Gastrocnemius medialis (tissue), 4 donors: ENCODE data around the gene FAM13A. TPM values are rescaled to one million over a fixed set of nuclear protein-coding genes. Genes with fewer than 3 reads are reported as not detected.

Source experiments
- ATAC-seq, 2 donors: fragments of 150-250 bp; one replicate each; pipeline ENCODE4 v1.9.1; 2016
- DNase-seq, 2 donors: peaks; one replicate each; pipeline ENCODE4 v3.0.0-alpha.2; 2019
- H3K27ac ChIP-seq, 4 donors: fragments of 200-600 bp; sonication (generic); 1 replicate in 1 of 4; 2 replicates in 3 of 4; pipeline ENCODE4 v1.5.1; 2016 to 2018; ENCODE audit warnings: mild to moderate bottlenecking in 2 of 4, moderate library complexity in 1 of 4
- H3K27me3 ChIP-seq, 3 donors: fragments of 200-600 bp; sonication (generic) in 2 of 3; 1 replicate in 1 of 3; 2 replicates in 2 of 3; pipeline versions ENCODE4 v1.5.1 to v1.6.0; 2016 to 2019; ENCODE audit warnings: mild to moderate bottlenecking in 1 of 3, moderate library complexity in 1 of 3
- H3K36me3 ChIP-seq, 2 donors: fragments of 200-600 bp; sonication (generic) in 1 of 2; one replicate each; pipeline ENCODE4 v1.5.1; 2017 to 2018
- H3K4me1 ChIP-seq, 2 donors: fragments of 200-600 bp; sonication (generic) in 1 of 2; one replicate each; pipeline ENCODE4 v1.5.1; 2016 to 2017; ENCODE audit warnings: mild to moderate bottlenecking in 2 of 2
- H3K4me3 ChIP-seq, 4 donors: fragments of 200-600 bp; sonication (generic) in 3 of 4; 1 replicate in 1 of 4; 2 replicates in 3 of 4; pipeline ENCODE4 v1.5.1; 2016 to 2019; ENCODE audit warnings: mild to moderate bottlenecking in 2 of 4
- H3K9me3 ChIP-seq, 3 donors: fragments of 200-600 bp; sonication (generic) in 2 of 3; 1 replicate in 1 of 3; 2 replicates in 2 of 3; pipeline ENCODE4 v1.5.1; 2016 to 2019
- POLR2A ChIP-seq, 2 donors: fragments of 450-650 bp; IDR thresholded peaks; one replicate each; pipeline ENCODE4 v1.6.1; 2017; ENCODE audit warnings: antibody characterized with exemption in 2 of 2, mild to moderate bottlenecking in 2 of 2, moderate library complexity in 2 of 2
- in situ Hi-C, 4 donors: fragments of 200-750 bp; cut with MboI; loops; one replicate each; pipeline versions ENCODE4 v1.15.0 to v1.8.0; 2017; ENCODE audit warnings: low sequenced_read_pairs in 4 of 4
- intact Hi-C: fragments of 100-400 bp; cut with DNase I; formaldehyde crosslinking; loops from one replicate; pipeline ENCODE4 v1.15.1; 2023; ENCODE audit warnings: low total_unique reads
- total RNA-seq, 4 donors: library from RNA; depleted of rRNA; stranded (reverse); fragments of >200 nt; gene quantifications; one replicate each; pipeline versions ENCODE4 v1.1.0 to v1.2.3, GENCODE V29; 2016
- TF ChIP-seq, protein P1 (sequence below), 5 experiments: fragments of 450-650 bp in 3 of 5; fragments of 200-600 bp in 2 of 5; sonication (generic) in 2 of 5; IDR thresholded peaks in 4 of 5; conservative IDR thresholded peaks in 1 of 5; 1 replicate in 4 of 5; 2 replicates in 1 of 5; pipeline ENCODE4 v1.5.1; 2016 to 2019; ENCODE audit warnings: antibody characterized with exemption in 5 of 5, mild to moderate bottlenecking in 3 of 5, moderate library complexity in 3 of 5

FAM13A gene
- total RNA-seq, 4 donors from 2014 or later, result 6.7 to 14.1 (median 11.4) TPM

DNA sequence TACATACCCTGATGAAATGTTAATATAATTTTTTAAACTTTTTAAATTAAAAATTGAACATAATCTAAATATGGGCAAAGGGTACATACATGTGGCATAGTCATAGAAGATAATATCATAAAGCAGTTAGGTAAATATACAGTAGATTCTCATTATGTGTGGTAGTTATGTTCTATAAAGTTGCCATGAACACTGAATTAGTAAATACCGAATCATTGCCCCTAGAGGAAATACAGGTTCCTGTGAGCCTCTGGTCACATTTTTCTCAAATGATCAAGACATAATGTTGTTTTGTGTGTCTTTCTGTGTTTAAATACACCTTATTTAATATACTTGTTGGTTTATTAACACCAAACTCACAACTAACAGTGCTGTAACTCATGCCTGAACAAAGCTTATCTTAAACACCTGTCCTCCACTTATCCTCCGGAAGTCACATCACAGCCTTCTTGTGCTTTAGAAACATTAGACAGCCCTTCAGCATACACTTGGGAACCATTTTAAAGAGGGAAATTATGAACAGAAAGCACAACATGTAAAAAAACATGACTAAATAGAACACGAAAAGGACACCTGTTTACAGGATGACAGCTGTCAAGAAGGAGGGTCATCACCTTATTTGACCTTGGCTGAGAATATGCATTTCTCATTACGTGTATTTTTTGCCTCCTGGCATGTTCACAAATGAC, 190.0 kb downstream of the FAM13A start:
- Histone ChIP-seq H3K9me3 (no peaks in the 10 kb centered on the region), H3K4me3 (no peak overlapping the region), H3K4me1 (peaks cover 0 to 6% of the 10 kb centered on the region in 2 donors), H3K27ac (no peak overlapping the region), H3K27me3 (no peaks in the 10 kb centered on the region), H3K36me3 (no peaks in the 10 kb centered on the region)
- intact Hi-C loops, result no loop called here
- ATAC-seq (no peak), DNase-seq (no peak)
- in situ Hi-C loops, result no loop called here
- TF ChIP-seq, protein P1, sequence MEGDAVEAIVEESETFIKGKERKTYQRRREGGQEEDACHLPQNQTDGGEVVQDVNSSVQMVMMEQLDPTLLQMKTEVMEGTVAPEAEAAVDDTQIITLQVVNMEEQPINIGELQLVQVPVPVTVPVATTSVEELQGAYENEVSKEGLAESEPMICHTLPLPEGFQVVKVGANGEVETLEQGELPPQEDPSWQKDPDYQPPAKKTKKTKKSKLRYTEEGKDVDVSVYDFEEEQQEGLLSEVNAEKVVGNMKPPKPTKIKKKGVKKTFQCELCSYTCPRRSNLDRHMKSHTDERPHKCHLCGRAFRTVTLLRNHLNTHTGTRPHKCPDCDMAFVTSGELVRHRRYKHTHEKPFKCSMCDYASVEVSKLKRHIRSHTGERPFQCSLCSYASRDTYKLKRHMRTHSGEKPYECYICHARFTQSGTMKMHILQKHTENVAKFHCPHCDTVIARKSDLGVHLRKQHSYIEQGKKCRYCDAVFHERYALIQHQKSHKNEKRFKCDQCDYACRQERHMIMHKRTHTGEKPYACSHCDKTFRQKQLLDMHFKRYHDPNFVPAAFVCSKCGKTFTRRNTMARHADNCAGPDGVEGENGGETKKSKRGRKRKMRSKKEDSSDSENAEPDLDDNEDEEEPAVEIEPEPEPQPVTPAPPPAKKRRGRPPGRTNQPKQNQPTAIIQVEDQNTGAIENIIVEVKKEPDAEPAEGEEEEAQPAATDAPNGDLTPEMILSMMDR (IDR thresholded peaks at IDR 0.05 in 4 of 5, conservative IDR thresholded peaks at IDR 0.05 in 1 of 5), result no peak
- no peak for TF ChIP-seq POLR2A (IDR thresholded peaks at IDR 0.05)

DNA sequence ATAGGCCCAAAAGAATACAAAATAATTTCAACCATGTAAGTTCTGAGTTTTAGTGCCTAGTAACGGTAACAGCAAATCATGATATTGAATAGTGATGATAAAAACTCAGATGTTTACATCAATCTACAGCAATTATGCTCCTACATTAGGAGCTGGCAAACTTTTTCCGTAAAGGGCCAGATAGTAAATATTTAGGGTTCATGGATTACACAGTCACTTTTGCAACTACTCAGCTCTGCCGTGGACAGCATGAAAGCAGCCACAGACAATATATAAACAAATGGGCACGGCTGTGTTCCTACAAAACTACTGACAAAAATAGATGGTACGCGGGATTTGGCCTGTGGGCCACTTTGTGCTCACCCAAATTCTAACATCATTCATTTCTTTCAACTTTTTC, 191.5 kb downstream of the FAM13A start:
- DNase-seq, result no peak
- no peak overlapping the region for H3K27ac ChIP-seq
- TF ChIP-seq, protein P1 (IDR thresholded peaks at IDR 0.05 in 4 of 5, conservative IDR thresholded peaks at IDR 0.05 in 1 of 5), result no peak
- no peak for TF ChIP-seq POLR2A (IDR thresholded peaks at IDR 0.05)

DNA sequence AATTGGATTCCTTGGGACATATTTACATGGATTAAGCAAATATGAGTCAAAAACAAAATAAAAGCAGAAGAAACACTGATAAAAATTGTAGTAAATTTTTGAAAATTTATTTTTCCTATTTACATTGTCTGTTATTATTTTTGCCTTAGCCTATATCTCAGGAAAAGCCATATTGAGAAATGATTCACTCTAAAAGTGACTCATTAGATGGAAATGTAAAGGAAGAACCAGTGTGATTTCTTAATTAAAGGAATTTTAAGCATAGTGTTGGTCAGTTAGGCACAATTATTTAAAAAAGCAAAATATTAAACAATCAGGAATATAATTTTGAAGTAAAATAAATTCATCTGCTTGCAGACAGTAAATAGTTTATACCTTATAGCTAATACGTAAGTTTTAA, 191.9 kb downstream of the FAM13A start:
- intact Hi-C loops (no loop called here), in situ Hi-C loops (no loop called here)
- Histone ChIP-seq H3K4me1 (peaks cover 0 to 6% of the 10 kb centered on the region in 2 donors), H3K36me3 (no peaks in the 10 kb centered on the region), H3K27ac (no peak overlapping the region), H3K27me3 (no peaks in the 10 kb centered on the region), H3K4me3 (no peak overlapping the region), H3K9me3 (no peaks in the 10 kb centered on the region)
- DNase-seq (no peak), ATAC-seq (no peak)
- TF ChIP-seq POLR2A (IDR thresholded peaks at IDR 0.05), result no peak
- TF ChIP-seq, protein P1 (IDR thresholded peaks at IDR 0.05 in 4 of 5, conservative IDR thresholded peaks at IDR 0.05 in 1 of 5), result no peak

More for the DNA sequence above, 191.5 kb downstream of the FAM13A start:
- intact Hi-C loops, result no loop called here
- H3K4me1 ChIP-seq, result peaks cover 0 to 6% of the 10 kb centered on the region in 2 donors
- no peak for ATAC-seq
- H3K27me3 ChIP-seq, result no peaks in the 10 kb centered on the region
- no peaks in the 10 kb centered on the region for H3K9me3 ChIP-seq
- in situ Hi-C loops, result no loop called here
- no peaks in the 10 kb centered on the region for H3K36me3 ChIP-seq
- H3K4me3 ChIP-seq, result no peak overlapping the region

DNA sequence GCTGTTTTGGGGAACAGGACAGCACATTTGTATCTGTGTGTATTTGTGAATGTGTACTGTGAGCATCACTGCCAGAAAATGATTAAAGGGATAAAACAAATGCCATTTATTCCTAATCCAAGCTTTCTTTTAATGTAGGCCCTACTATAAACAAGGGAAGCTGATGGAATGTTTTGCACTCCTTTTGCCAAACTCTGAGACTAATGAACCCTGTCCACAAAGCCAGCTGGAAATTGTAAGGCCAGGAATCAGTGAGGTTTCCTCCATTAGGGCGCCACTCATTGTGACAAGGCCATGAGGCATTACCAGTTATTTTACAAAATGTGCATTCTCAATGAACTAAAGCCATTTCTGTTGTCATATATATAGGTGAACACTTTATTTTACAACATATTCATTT, 196.4 kb downstream of the FAM13A start:
- intact Hi-C loops (no loop called here), in situ Hi-C loops (no loop called here)
- ATAC-seq, result no peak
- Histone ChIP-seq H3K4me1 (peaks cover 0 to 7% of the 10 kb centered on the region in 2 donors), H3K27ac (no peak overlapping the region), H3K27me3 (no peaks in the 10 kb centered on the region), H3K36me3 (no peaks in the 10 kb centered on the region), H3K4me3 (no peak overlapping the region), H3K9me3 (no peaks in the 10 kb centered on the region)
- TF ChIP-seq POLR2A (IDR thresholded peaks at IDR 0.05), result no peak
- TF ChIP-seq, protein P1 (IDR thresholded peaks at IDR 0.05 in 4 of 5, conservative IDR thresholded peaks at IDR 0.05 in 1 of 5), result no peak
- no peak for DNase-seq
